Measurements from ENCODE around the gene NAAA. TPM values are rescaled to one million over a fixed set of nuclear protein-coding genes. Genes with fewer than 3 reads are reported as not detected.

The NAAA gene
- total and polyA plus RNA-seq, 2 of the 13 experiments (the other 11 are each of a cell fraction or from before 2014, with no cell fraction given): 22.4 to 24.6 TPM

- TF ChIP-seq PRDM10 (CRISPR knock-in tag; IDR thresholded peaks at IDR 0.05; ENCODE audit: low read depth): 0 out of 2 replicates have a peak, but pooled peaks have one; percentile 52
- TF ChIP-seq YY1 (IDR thresholded peaks at IDR 0.05; ENCODE audit: insufficient read depth, insufficient replicate concordance, low read depth, low read length): peak; percentile 32
- peak in 1 of 2 experiments; percentile 65; a peak in 2 of 4 replicates for TF ChIP-seq POLR2A (IDR thresholded peaks at IDR 0.05; ENCODE audit: insufficient read depth in 1 of 2, low read depth in 2 of 2, low read length in 2 of 2)
- 0 out of 2 replicates have a peak, but pooled peaks have one; percentile 35 for TF ChIP-seq POLR2G (IDR thresholded peaks at IDR 0.05; ENCODE audit: low read depth, low read length)
- TF ChIP-seq DZIP1 (CRISPR knock-in tag; IDR thresholded peaks at IDR 0.05): no peak
- TF ChIP-seq JDP2 (CRISPR knock-in tag; IDR thresholded peaks at IDR 0.05; ENCODE audit: borderline replicate concordance): no peak
- no peak for TF ChIP-seq ADNP (CRISPR knock-in tag; IDR thresholded peaks at IDR 0.05)
- peak; percentile 11; the same call in 1 of the 2 replicates for TF ChIP-seq ZFAT (CRISPR knock-in tag; conservative IDR thresholded peaks at IDR 0.05)
- TF ChIP-seq ZNF772 (CRISPR knock-in tag; IDR thresholded peaks at IDR 0.05): peak; percentile 20; the same call in 1 of the 2 replicates
- TF ChIP-seq ZSCAN21 (CRISPR knock-in tag; IDR thresholded peaks at IDR 0.05; ENCODE audit: borderline replicate concordance): peak; percentile 31; the same call in 1 of the 2 replicates
- TF ChIP-seq SIN3B (IDR thresholded peaks at IDR 0.05; ENCODE audit: low read length): no peak
- 0 out of 2 replicates have a peak, but pooled peaks have one; percentile 8 for TF ChIP-seq ZGPAT (CRISPR knock-in tag; IDR thresholded peaks at IDR 0.05)
- 0 out of 2 replicates have a peak, but pooled peaks have one; percentile 27 for TF ChIP-seq FOXC1 (CRISPR knock-in tag; IDR thresholded peaks at IDR 0.05; ENCODE audit: borderline replicate concordance)
- no peak for TF ChIP-seq ZFP36L2 (CRISPR knock-in tag; IDR thresholded peaks at IDR 0.05)
- no peak for TF ChIP-seq SNAPC4 (CRISPR knock-in tag; IDR thresholded peaks at IDR 0.05)
These were observed 722 bp downstream of the NAAA start (continued) for GRCh38 chr4:75939890-75940691.

All from HepG2 (cell line).